SK-MEL-5 (cell line): ENCODE measurements around the gene TPCN2. TPM values are rescaled to one million over a fixed set of nuclear protein-coding genes. Genes with fewer than 3 reads are reported as not detected.
"Not testable (repeated sequence)": the region's sequence is repeated elsewhere in the genome, so short reads cannot be mapped to it uniquely, and the experiment has no call there.

Experiments
- DNase-seq: peaks from one replicate; pipeline ENCODE4 v3.0.0-alpha.2; 2016; ENCODE audit warnings: low read depth, low spot score
- in situ Hi-C: cut with HindIII; loops from 2 replicates; pipeline ENCODE4 v1.10.0; 2016; ENCODE audit warnings: low sequenced_read_pairs, high pct_unique_total_duplicates, low pct_unique_long_range_greater_than_20kb
- total RNA-seq: library from RNA; depleted of rRNA; stranded (reverse); fragments of >200 nt; shearing (Covaris generic); gene quantifications from 2 replicates; pipeline ENCODE4 v1.2.3, GENCODE V29; 2014

TPCN2 gene
- total RNA-seq, 1 experiment from 2014 or later: 24.7 TPM

GRCh38 chr11:69137151-69137844, 88.6 kb downstream of the TPCN2 start:
- in situ Hi-C loops: no loop called here
- no peak for DNase-seq

DNA sequence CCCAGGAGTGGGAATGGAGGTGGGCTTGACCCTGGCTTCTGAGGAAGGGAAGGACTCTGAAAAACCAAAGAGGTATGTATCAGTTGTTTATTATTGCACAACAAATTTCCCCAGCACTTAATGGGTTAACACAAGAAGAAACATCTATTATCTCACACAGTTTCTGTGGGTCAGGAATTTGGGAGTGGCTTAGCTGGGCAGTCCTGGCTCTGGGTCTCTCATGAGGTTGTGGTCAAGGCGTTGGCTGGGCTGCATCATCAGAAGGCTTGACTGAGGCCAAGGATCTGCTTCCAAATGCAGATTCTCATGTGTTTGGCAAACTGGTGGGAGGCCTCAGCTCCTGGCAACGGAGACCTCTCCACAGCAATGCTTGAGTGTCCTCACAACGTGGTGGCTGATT, 89.5 kb downstream of the TPCN2 start:
- peak; percentile 58 for DNase-seq

DNA sequence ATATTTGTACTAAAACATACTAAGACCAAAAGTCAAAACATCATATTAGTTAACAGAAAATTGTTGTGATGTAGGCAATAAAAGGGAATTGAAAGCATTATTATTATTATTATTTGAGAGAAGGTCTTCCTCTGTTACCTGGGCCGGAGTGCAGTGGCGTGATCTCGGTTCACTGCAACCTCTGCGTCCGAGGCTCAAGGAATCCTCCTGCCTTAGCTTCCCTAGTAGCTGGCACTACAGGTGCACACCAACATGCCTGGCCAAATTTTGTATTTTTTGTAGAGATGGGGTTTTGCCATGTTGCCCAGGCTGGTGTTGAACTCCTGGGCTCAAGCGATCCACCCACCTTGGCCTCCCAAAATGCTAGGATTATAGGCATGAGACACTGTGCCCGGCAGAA, 91.4 kb downstream of the TPCN2 start:
- in situ Hi-C loops, DNase-seq: not testable (repeated sequence)

More for the DNA sequence above, 89.5 kb downstream of the TPCN2 start:
- in situ Hi-C loops: no loop called here

GRCh38 chr11:69140635-69141034, 91.9 kb downstream of the TPCN2 start:
- no peak for DNase-seq
- in situ Hi-C loops: no loop called here

- no peak for DNase-seq
- in situ Hi-C loops: no loop called here
Measured at GRCh38 chr11:69141742-69142141, 93.0 kb downstream of the TPCN2 start.

GRCh38 chr11:69142895-69143294, 94.2 kb downstream of the TPCN2 start:
- peak; percentile 58 for DNase-seq
- in situ Hi-C loops: no loop called here

GRCh38 chr11:69144316-69145049, 95.8 kb downstream of the TPCN2 start:
- no peak for DNase-seq
- in situ Hi-C loops: no loop called here

GRCh38 chr11:69145050-69145380, 96.3 kb downstream of the TPCN2 start:
- in situ Hi-C loops: no loop called here
- DNase-seq: no peak

DNA sequence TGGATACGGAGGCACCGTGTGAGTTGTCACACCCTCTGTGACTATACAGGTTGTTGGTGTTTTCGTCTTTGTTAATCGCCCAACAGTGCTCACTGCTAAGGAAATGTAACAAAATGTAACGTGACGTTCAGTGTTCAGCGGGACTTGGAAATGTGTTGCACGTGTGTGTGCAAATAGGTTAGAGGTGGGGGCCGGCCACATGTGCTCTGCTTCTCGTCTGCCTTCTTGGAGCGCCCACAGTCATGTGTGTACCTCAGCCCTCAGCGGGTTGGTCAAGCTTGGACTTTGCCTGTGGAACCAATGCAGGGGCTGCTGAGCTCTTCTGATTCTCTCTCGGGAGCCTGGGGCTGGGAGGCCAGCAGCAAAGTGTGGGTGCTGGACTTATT, 99.6 kb downstream of the TPCN2 start:
- DNase-seq: no peak
- in situ Hi-C loops: no loop called here

GRCh38 chr11:69148806-69149205, 100.1 kb downstream of the TPCN2 start:
- in situ Hi-C loops: no loop called here
- DNase-seq: no peak

DNA sequence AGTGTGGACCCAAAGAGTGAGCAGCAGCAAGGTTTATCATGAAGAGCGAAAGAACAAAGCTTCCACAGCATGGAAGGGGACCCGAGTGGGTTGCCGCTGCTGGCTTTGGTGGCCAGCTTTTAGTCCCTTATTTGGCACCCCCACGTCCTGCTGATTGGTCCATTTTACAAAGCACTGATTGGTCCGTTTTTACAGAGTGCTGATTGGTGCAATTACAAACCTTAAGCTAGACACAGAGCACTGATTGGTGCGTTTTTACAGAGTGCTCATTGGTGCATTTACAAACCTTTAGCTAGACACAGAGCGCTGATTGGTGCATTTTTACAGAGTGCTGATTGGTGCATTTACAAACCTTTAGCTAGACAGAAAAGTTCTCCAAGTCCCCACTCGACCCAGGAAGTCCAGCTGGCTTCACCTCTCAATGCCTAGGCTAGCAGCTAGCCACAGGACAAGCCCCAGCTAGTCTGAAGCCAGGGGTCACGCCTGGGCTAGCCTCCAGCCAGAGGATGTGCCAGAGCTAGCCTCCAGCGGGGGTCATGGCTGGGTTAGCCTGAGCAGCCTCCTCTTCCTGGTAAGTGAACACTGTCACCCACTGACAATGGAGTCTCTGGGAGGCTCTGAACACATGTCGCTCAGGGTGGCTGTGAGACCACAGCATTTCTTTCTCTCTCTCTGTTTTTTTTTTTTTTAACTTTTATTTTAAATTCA, 100.8 kb downstream of the TPCN2 start:
- in situ Hi-C loops, DNase-seq: not testable (repeated sequence)

- in situ Hi-C loops: no loop called here
- no peak for DNase-seq
Measured at GRCh38 chr11:69150175-69150574, 101.4 kb downstream of the TPCN2 start.

DNA sequence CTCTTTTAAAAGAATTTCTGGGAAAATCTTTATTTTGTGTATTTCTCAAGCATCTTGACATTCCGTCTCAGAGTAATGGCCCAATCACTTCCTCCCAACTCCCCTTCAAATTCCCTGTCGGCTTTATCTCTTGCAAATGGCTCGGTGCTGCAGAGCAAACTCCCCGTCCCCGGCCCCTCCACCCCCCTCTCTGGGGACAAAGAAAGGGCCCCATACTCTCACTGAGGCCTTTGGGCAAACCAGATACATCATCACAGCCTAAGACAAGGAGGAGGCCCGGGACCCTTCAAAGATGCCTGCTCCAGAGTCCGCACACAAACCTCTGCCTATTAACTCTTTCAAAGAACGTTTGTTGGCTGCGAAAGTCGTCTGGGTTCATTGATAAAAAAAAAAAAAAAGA, 103.1 kb downstream of the TPCN2 start:
- in situ Hi-C loops: no loop called here
- DNase-seq: no peak

- no peak for DNase-seq
- in situ Hi-C loops: no loop called here
Measured at GRCh38 chr11:69152733-69153421, 104.1 kb downstream of the TPCN2 start.

- in situ Hi-C loops: no loop called here
- DNase-seq: no peak
Measured at GRCh38 chr11:69153661-69154060, 104.9 kb downstream of the TPCN2 start.

- in situ Hi-C loops: no loop called here
- no peak for DNase-seq
Measured at GRCh38 chr11:69154211-69154913, 105.6 kb downstream of the TPCN2 start.

DNA sequence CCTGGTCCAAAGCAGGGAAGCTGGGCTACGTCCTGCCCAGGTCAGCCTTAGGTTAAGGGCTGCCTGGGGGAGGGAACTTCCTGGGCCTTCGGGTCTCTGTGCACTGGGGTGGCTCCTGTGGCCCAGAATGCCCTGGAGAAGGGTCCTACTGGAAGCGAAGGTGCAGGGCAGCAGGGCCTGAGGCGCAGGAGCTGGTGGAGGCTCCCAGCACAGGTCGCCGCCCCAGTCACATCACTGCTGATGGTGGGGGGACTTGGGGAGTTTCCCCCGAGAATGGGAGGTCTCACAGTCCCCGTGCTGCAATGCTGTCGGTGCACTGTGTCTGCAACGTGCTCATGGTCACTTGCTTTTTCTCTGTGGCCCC, 106.2 kb downstream of the TPCN2 start:
- DNase-seq: no peak
- in situ Hi-C loops: no loop called here
